CD4-positive, alpha-beta T cell (primary cell): ENCODE data around the gene CARD9. TPM values are rescaled to one million over a fixed set of nuclear protein-coding genes. Genes with fewer than 3 reads are reported as not detected.

Experiments
- ATAC-seq: fragments of 200-7000 bp; cut with Tn5 transposase; one replicate; pipeline ENCODE4 v1.10.0; 2022; ENCODE audit warnings: mild to moderate bottlenecking; ENCODE audit not compliant: poor library complexity
- CTCF ChIA-PET: fragments of 350-600 bp; sonication (Branson Sonifier 250); formaldehyde crosslinking; loops from one replicate; lab custom pipeline; 2021; ENCODE audit warnings: antibody characterized with exemption, inconsistent platforms; lab: Charles Lee
- POLR2A ChIA-PET: fragments of 350-600 bp; sonication (Branson Sonifier 250); formaldehyde crosslinking; loops from one replicate; lab custom pipeline; 2021; ENCODE audit warnings: antibody characterized with exemption, inconsistent platforms; lab: Charles Lee
- DNase-seq, 14 experiments: peaks; one replicate each; pipeline ENCODE4 v3.0.0-alpha.2; 2013 to 2020; ENCODE audit warnings: mixed read lengths in 2 of 14
- H3K27ac ChIP-seq, 2 donors: one replicate each; pipeline versions ENCODE4 v1.5.1 to v1.7.0; 2013; ENCODE audit warnings: low read length in 2 of 2, low read depth in 1 of 2, mild to moderate bottlenecking in 1 of 2
- H3K27me3 ChIP-seq, 2 experiments: 1 replicate in 1 of 2; 2 replicates in 1 of 2; pipeline versions ENCODE4 v1.6.1 to v1.7.0; 2013; ENCODE audit warnings: low read length in 2 of 2, control low read depth in 1 of 2, mild to moderate bottlenecking in 1 of 2, moderate library complexity in 1 of 2; ENCODE audit not compliant: insufficient read depth in 2 of 2, control insufficient read depth in 1 of 2
- H3K36me3 ChIP-seq: one replicate; pipeline ENCODE4 v1.6.1; 2013; ENCODE audit warnings: low read length, control low read depth; ENCODE audit not compliant: insufficient read depth
- H3K4me1 ChIP-seq: one replicate; pipeline ENCODE4 v1.6.1; 2013; ENCODE audit warnings: low read length, control low read depth; ENCODE audit not compliant: insufficient read depth
- H3K4me3 ChIP-seq: one replicate; pipeline ENCODE4 v1.5.1; 2013; ENCODE audit warnings: mild to moderate bottlenecking, low read length, moderate library complexity
- H3K9me3 ChIP-seq, 2 experiments: 1 replicate in 1 of 2; 2 replicates in 1 of 2; pipeline versions ENCODE4 v1.6.1 to v1.7.0; 2013; ENCODE audit warnings: low read length in 2 of 2, mild to moderate bottlenecking in 2 of 2, control low read depth in 1 of 2, moderate library complexity in 1 of 2; ENCODE audit not compliant: control insufficient read depth in 1 of 2, insufficient read depth in 1 of 2
- H3K27ac Mint-ChIP-seq: one replicate; pipeline ENCODE4 v1.8.0; 2020; ENCODE audit warnings: mixed read lengths
- H3K27me3 Mint-ChIP-seq: one replicate; pipeline ENCODE4 v1.8.0; 2021; ENCODE audit warnings: mixed read lengths
- H3K36me3 Mint-ChIP-seq: one replicate; pipeline ENCODE4 v1.8.0; 2021; ENCODE audit warnings: low read depth, mixed read lengths
- H3K4me1 Mint-ChIP-seq: one replicate; pipeline ENCODE4 v1.8.0; 2021; ENCODE audit warnings: low read depth, mixed read lengths
- H3K4me3 Mint-ChIP-seq: one replicate; pipeline ENCODE4 v1.8.0; 2020; ENCODE audit warnings: mild to moderate bottlenecking, mixed read lengths
- H3K9me3 Mint-ChIP-seq: one replicate; pipeline ENCODE4 v1.8.0; 2020; ENCODE audit warnings: mixed read lengths
- CTCF ChIP-seq: fragments of 200-600 bp; IDR thresholded peaks from one replicate; pipeline ENCODE4 v1.8.0; 2022; ENCODE audit warnings: antibody characterized with exemption, mild to moderate bottlenecking
- intact Hi-C, 2 experiments: fragments of 100-400 bp; cut with DNase I in 1 of 2; cut with micrococcal nuclease in 1 of 2; formaldehyde crosslinking; loops; one replicate each; pipeline versions ENCODE4 v1.15.1 to v1.9.0; 2023 to 2025; cut with DNase I, micrococcal nuclease
- total RNA-seq, 174 experiments: library from RNA in 2 of 174; stranded (reverse) in 2 of 174; gene quantifications; one replicate each; pipeline ENCODE4 v1.2.3 and lab custom pipeline; 2021 to 2026

CARD9 gene
- total RNA-seq, 2 experiments from 2014 or later: 0.36 to 0.64 TPM

- Mint-ChIP-seq H3K27me3 (no peaks in the 10 kb centered on the region), H3K27ac (no peak overlapping the region), H3K4me3 (no peak overlapping the region), H3K9me3 (no peaks in the 10 kb centered on the region), H3K36me3 (no peaks in the 10 kb centered on the region), H3K4me1 (peaks cover 5% of the 10 kb centered on the region)
- Histone ChIP-seq H3K9me3 (peaks cover 0 to 4% of the 10 kb centered on the region in 2 experiments), H3K36me3 (no peaks in the 10 kb centered on the region), H3K27me3 (no peaks in the 10 kb centered on the region), H3K4me1 (peaks cover 16% of the 10 kb centered on the region), H3K27ac (no peak overlapping the region), H3K4me3 (no peak overlapping the region)
- no peak for TF ChIP-seq CTCF
- intact Hi-C loops: no loop called here
- ChIA-PET POLR2A (no interaction called here), CTCF (interaction anchor here (0.7 kb wide), 1 partner anchor 115 kb away, joined by 4 read pairs; no protein-coding TSS in a partner anchor)
- DNase-seq (no peak), ATAC-seq (no peak)
These were observed 40.9 kb downstream of the CARD9 start for GRCh38 chr9:136332482-136332983.

GRCh38 chr9:136331556-136332481 lies 41.6 kb downstream of the CARD9 start:
- Histone ChIP-seq H3K4me3 (no peak overlapping the region), H3K36me3 (no peaks in the 10 kb centered on the region), H3K9me3 (peaks cover 0 to 4% of the 10 kb centered on the region in 2 experiments), H3K27me3 (no peaks in the 10 kb centered on the region), H3K27ac (no peak overlapping the region), H3K4me1 (peaks cover 19% of the 10 kb centered on the region)
- Mint-ChIP-seq H3K36me3 (no peaks in the 10 kb centered on the region), H3K9me3 (no peaks in the 10 kb centered on the region), H3K4me3 (no peak overlapping the region), H3K27ac (no peak overlapping the region), H3K4me1 (peaks cover 5% of the 10 kb centered on the region), H3K27me3 (no peaks in the 10 kb centered on the region)
- POLR2A ChIA-PET: no interaction called here
- no peak for DNase-seq
- intact Hi-C loops: no loop called here
- CTCF ChIA-PET: interaction anchor here (0.7 kb wide), 1 partner anchor 115 kb away, joined by 4 read pairs; no protein-coding TSS in a partner anchor
- no peak for TF ChIP-seq CTCF
- ATAC-seq: no peak

- H3K9me3 ChIP-seq: peaks cover 0 to 4% of the 10 kb centered on the region in 2 experiments
- no peak for DNase-seq
- H3K36me3 Mint-ChIP-seq: no peaks in the 10 kb centered on the region
- H3K27me3 Mint-ChIP-seq: no peaks in the 10 kb centered on the region
- no peaks in the 10 kb centered on the region for H3K9me3 Mint-ChIP-seq
- H3K4me3 ChIP-seq: no peak overlapping the region
- ChIA-PET POLR2A (no interaction called here), CTCF (no interaction called here)
- no peak overlapping the region for H3K4me3 Mint-ChIP-seq
- H3K4me1 ChIP-seq: peaks cover 26% of the 10 kb centered on the region
- H3K4me1 Mint-ChIP-seq: peaks cover 5% of the 10 kb centered on the region
- intact Hi-C loops: no loop called here
- ATAC-seq: no peak
- H3K36me3 ChIP-seq: no peaks in the 10 kb centered on the region
- H3K27me3 ChIP-seq: peaks cover 0 to 2% of the 10 kb centered on the region in 2 experiments
- H3K27ac Mint-ChIP-seq: no peak overlapping the region
- no peak overlapping the region for H3K27ac ChIP-seq
- TF ChIP-seq CTCF: no peak
These were observed 42.4 kb downstream of the CARD9 start for GRCh38 chr9:136331030-136331429.
